NCI-H510A treated with DMSO at 0.1 percent for 48 hours (cell line): ENCODE measurements around the gene SDCBP2.

Experiments
- DNase-seq: peaks from one replicate; lab custom pipeline; 2025; lab: John Stamatoyannopoulos, UW

The SDCBP2 gene

GRCh38 chr20:1330075-1330830, 1.3 kb upstream of the SDCBP2 start:
- no peak for DNase-seq

GRCh38 chr20:1327827-1328679, 886 bp downstream of the SDCBP2 start:
- DNase-seq: no peak

GRCh38 chr20:1327241-1327653, 1.7 kb downstream of the SDCBP2 start:
- no peak for DNase-seq

GRCh38 chr20:1326031-1326930, 2.7 kb downstream of the SDCBP2 start:
- DNase-seq: no peak

- peak; percentile 97 for DNase-seq
Measured at GRCh38 chr20:1325173-1326030, 3.5 kb downstream of the SDCBP2 start.

GRCh38 chr20:1324598-1325172, 4.3 kb downstream of the SDCBP2 start:
- no peak for DNase-seq

GRCh38 chr20:1323830-1324597, 4.9 kb downstream of the SDCBP2 start:
- no peak for DNase-seq

GRCh38 chr20:1323256-1323655, 5.7 kb downstream of the SDCBP2 start:
- DNase-seq: no peak

- no peak for DNase-seq
Measured at GRCh38 chr20:1322511-1323245, 6.3 kb downstream of the SDCBP2 start.

- no peak for DNase-seq
Measured at GRCh38 chr20:1321654-1321939, 7.3 kb downstream of the SDCBP2 start.

GRCh38 chr20:1320902-1321653, 7.9 kb downstream of the SDCBP2 start:
- no peak for DNase-seq

GRCh38 chr20:1320016-1320415, 8.9 kb downstream of the SDCBP2 start:
- DNase-seq: no peak

GRCh38 chr20:1319462-1319861, 9.5 kb downstream of the SDCBP2 start:
- DNase-seq: no peak

GRCh38 chr20:1319051-1319450, 9.9 kb downstream of the SDCBP2 start:
- DNase-seq: no peak

- no peak for DNase-seq
Measured at GRCh38 chr20:1317545-1318255, 11.2 kb downstream of the SDCBP2 start.

- DNase-seq: no peak
Measured at GRCh38 chr20:1315804-1316203, 13.1 kb downstream of the SDCBP2 start.

GRCh38 chr20:1313236-1313964, 15.5 kb downstream of the SDCBP2 start:
- DNase-seq: peak; percentile 85

- no peak for DNase-seq
Measured at GRCh38 chr20:1312904-1313235, 16.1 kb downstream of the SDCBP2 start.
